HL-60 (cell line): ENCODE results near the gene PTPRC.

ENCODE experiments used
- CTCF ChIP-seq: IDR thresholded peaks from one replicate; pipeline ENCODE4 v1.5.1; 2011; ENCODE audit warnings: low read length, control low read depth, inconsistent platforms; ENCODE audit not compliant: insufficient read depth
- GABPA ChIP-seq: IDR thresholded peaks from 2 replicates; pipeline ENCODE4 v1.6.1; 2012; ENCODE audit warnings: low read depth
- POLR2AphosphoS5 ChIP-seq: IDR thresholded peaks from 2 replicates; pipeline ENCODE4 v1.6.1; 2012; ENCODE audit warnings: low read depth
- SPI1 ChIP-seq: IDR thresholded peaks from 2 replicates; pipeline ENCODE4 v1.6.1; 2012; ENCODE audit warnings: low read depth, mild to moderate bottlenecking, borderline replicate concordance

GRCh38 chr1:198601936-198602889 is 36.6 kb upstream of the PTPRC start:
- TF ChIP-seq CTCF (no peak), POLR2AphosphoS5 (no peak), GABPA (no peak), SPI1 (no peak)
